GM10266 (cell line): ENCODE results near the gene CSNK1G1.

ENCODE experiments used
- DNase-seq: peaks from one replicate; pipeline ENCODE4 v3.0.0; 2012; ENCODE audit errors: extremely low spot score
- CTCF ChIP-seq: IDR thresholded peaks from 2 replicates; pipeline ENCODE4 v1.5.1; 2012; ENCODE audit warnings: mild to moderate bottlenecking, low read depth; ENCODE audit not compliant: control insufficient read depth, insufficient read depth; ENCODE audit errors: missing control alignments

The CSNK1G1 gene

GRCh38 chr15:64245405-64245804, 110.6 kb downstream of the CSNK1G1 start:
- no peak for DNase-seq
- TF ChIP-seq CTCF, result no peak

- no peak for TF ChIP-seq CTCF
- DNase-seq, result no peak
These were observed 118.3 kb downstream of the CSNK1G1 start for GRCh38 chr15:64237677-64238076.

DNA sequence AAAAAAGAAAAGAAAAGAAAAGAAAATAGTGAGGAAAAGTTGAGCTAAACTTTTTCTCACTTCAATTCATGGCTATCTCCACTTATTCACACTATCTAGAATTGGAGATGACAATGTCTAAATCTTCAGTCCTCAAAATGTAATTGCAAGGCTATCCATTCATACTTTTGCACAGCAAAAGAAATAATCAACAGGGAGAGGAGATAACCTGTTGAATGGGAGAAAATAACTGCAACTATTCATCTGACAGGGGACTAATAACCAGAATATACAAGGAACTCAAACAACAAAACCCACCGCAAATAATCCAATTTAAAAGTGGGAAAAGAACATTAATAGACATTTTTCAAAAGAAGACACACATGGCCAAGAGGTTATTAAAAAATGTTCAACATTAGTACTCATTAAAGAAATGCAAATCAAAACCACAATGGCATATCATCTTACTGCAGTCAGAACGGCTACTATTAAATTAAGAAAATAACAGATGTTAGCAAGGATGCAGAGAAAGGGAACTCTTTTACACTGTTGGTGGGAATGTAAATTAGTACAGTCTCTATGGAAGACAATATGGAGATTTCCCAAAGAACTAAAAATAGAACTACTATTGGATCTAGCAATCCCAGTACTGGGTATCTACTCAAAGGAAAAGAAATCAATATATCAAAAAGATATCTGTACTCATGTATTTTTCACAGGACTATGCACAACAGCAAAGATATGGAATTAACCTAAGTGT, 119.6 kb downstream of the CSNK1G1 start:
- TF ChIP-seq CTCF, result no peak
- DNase-seq, result no peak

- no peak for DNase-seq
- TF ChIP-seq CTCF, result no peak
These were observed 120.4 kb downstream of the CSNK1G1 start for GRCh38 chr15:64235552-64235951.

GRCh38 chr15:64233299-64233698, 122.7 kb downstream of the CSNK1G1 start:
- no peak for TF ChIP-seq CTCF
- DNase-seq, result no peak

GRCh38 chr15:64232400-64232799, 123.6 kb downstream of the CSNK1G1 start:
- no peak for TF ChIP-seq CTCF
- DNase-seq, result no peak

DNA sequence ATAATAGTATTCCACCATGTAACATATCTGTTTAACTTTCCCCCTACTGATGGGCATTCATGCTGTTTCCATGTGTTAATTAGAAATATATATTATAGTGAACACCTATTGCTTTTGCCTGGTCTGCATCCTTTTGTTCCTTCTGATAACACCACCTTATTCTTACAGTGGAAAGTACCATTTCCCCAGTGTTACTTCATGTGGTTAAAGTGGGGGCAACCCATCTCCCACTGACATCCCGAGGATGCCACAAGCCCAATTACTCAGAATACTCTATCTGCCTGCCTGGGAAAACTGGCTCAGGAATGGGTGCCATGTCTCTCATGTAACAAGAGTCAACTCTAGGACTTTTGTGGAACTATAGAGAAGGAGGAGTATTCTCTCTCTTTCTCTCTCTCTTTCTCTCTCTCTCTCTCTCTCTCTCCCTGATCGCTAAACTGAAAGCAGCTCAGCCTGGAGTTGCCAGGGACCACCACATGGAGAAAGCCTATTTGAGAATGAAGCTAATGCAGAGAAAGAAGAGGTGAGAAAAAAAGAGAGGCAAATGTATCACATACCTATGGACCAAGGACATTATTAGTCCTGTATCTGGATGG, 126.7 kb downstream of the CSNK1G1 start:
- TF ChIP-seq CTCF, result no peak
- no peak for DNase-seq
